Stimulated activated CD8-positive, alpha-beta memory T cell treated with anti-CD3 and anti-CD28 coated beads, Interleukin-4, amount 100 ng/mL, for 1 hour (primary cell): Measurements from ENCODE around the gene RAB20.

ENCODE experiments used
- DNase-seq, 2 donors: peaks; one replicate each; pipeline ENCODE4 v3.0.0-alpha.2; 2020; ENCODE audit warnings: low read depth in 2 of 2, low spot score in 1 of 2

The RAB20 gene

GRCh38 chr13:110531100-110531499, 30.4 kb downstream of the RAB20 start:
- DNase-seq: no peak

- no peak for DNase-seq
Observed at GRCh38 chr13:110529522-110530311, 31.8 kb downstream of the RAB20 start.

- DNase-seq: no peak
Observed at GRCh38 chr13:110528911-110529310, 32.6 kb downstream of the RAB20 start.

GRCh38 chr13:110528371-110528770, 33.2 kb downstream of the RAB20 start:
- no peak for DNase-seq

- DNase-seq: no peak
Observed at GRCh38 chr13:110525328-110526319, 35.9 kb downstream of the RAB20 start.

- no peak for DNase-seq
Observed at GRCh38 chr13:110524541-110525257, 36.8 kb downstream of the RAB20 start.

GRCh38 chr13:110523838-110524540, 37.5 kb downstream of the RAB20 start:
- no peak for DNase-seq

- DNase-seq: no peak
Observed at GRCh38 chr13:110523180-110523579, 38.3 kb downstream of the RAB20 start.

- DNase-seq: no peak
Observed at GRCh38 chr13:110522721-110523120, 38.8 kb downstream of the RAB20 start.

- no peak for DNase-seq
Observed at GRCh38 chr13:110521946-110522345, 39.6 kb downstream of the RAB20 start.

GRCh38 chr13:110521296-110521680, 40.2 kb downstream of the RAB20 start:
- DNase-seq: no peak

- no peak for DNase-seq
Observed at GRCh38 chr13:110520431-110521295, 40.9 kb downstream of the RAB20 start.

GRCh38 chr13:110519506-110519905, 42.0 kb downstream of the RAB20 start:
- DNase-seq: no peak

GRCh38 chr13:110519046-110519445, 42.5 kb downstream of the RAB20 start:
- DNase-seq: no peak

GRCh38 chr13:110518571-110518970, 43.0 kb downstream of the RAB20 start:
- no peak for DNase-seq

GRCh38 chr13:110518226-110518525, 43.3 kb downstream of the RAB20 start:
- no peak for DNase-seq

- DNase-seq: no peak
Observed at GRCh38 chr13:110517505-110518225, 43.9 kb downstream of the RAB20 start.

GRCh38 chr13:110516500-110516899, 45.0 kb downstream of the RAB20 start:
- DNase-seq: no peak

GRCh38 chr13:110512198-110512740, 49.3 kb downstream of the RAB20 start:
- no peak for DNase-seq
